SK-N-DZ (cell line): ENCODE results near the gene OR9G1.

Experiments used
- small RNA-seq, 2 experiments: library from RNA; depleted of rRNA; stranded (forward); fragments of <200 nt; gene quantifications; one replicate each; pipeline ENCODE3, GENCODE V24; 2014

Gene OR9G1

Small RNA genes lying within 50 kb of the gene (small RNA-seq; reads per million reads assigned to genes)
- gene AP001803.1 (0 to 0.09 reads per million in 2 experiments), gene AP004245.1 (0 reads per million in 2 experiments), gene MIR6128 (0 reads per million in 2 experiments)
